HK-2 (cell line): ENCODE measurements around the gene CD6.

Experiments
- DNase-seq: peaks from one replicate; pipeline ENCODE4 v3.0.0-alpha.2; 2018; ENCODE audit not compliant: unreplicated experiment

CD6 gene

DNA sequence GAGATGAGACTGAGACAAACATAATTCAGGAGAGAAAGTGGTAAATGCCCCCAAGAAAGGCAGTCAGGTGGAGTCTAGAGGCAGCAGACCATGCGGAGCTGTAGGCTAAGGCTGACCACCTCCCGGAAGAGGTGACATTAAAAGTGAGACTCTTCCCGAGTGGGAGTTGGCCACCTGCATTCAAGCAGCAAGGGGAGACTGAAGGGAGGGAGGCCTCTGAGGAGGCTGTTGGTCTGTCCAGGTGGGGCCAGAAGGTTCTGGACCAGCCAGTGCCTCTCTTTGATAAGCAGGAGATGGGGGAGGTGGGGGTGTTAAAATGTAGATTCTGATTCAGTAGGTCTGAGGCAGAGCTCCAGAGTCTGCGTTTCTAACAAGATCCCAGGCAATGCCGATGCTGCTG, 37.5 kb downstream of the CD6 start:
- no peak for DNase-seq

DNA sequence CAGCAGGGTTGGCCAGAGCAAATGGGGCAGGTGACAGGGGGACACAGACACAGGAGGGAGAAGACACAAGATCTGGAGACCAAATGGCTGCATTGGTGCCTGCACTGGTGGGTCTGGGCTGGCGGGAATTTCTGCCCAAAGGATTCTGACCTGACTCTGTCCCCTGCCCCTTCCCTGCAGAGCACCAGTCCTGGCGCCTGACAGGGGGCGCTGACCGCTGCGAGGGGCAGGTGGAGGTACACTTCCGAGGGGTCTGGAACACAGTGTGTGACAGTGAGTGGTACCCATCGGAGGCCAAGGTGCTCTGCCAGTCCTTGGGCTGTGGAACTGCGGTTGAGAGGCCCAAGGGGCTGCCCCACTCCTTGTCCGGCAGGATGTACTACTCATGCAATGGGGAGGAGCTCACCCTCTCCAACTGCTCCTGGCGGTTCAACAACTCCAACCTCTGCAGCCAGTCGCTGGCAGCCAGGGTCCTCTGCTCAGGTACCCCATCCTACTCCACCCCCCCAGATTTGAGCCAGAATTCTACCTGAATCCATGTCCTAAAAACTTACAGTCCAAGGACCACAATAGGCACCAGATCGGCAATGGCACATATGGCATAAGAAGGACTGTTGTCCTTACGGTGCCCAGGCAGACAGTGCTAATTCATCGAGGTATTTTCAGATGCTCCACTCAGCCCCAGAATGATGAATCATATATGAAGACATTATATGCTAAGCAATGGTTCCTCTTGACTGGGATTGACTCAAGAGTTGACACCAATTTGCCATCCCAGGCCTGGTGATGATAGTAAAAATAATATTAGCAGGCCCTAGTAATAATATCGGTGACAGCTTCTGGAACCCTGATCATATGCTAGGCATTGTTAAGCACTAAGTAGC, 38.2 kb downstream of the CD6 start:
- DNase-seq: no peak

DNA sequence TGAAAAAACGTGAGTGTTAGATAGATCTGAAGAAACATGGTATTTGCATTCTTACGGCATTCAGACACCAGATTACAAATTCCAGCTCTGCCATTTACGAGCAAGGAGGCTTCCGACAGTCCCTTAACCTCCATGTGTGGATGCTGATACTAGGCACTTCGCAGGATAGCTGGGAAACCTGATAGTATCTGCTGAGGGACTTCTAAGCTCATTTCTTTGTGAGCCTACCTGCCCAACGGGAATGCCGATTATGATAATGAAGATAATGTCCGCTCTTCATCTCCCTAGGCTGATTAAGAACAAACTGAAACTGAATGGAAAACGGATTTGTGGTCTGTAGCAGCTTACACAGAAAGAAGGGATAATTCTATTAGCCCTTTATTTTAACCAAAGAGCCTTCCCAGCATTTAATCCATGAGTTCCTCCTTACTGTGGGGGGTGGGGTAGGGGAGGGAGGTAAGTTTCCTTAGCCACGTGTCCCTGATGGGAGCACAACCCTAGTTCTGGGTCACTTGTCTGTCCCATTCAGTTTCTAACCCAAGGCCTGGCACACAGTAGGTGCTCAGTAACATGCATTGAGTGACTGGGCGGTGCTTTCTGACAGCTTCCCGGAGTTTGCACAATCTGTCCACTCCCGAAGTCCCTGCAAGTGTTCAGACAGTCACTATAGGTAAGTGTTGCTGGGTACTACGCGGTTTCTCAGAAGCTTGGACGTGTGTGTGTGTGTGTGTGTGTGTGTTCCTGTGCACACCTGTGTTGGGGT, 39.2 kb downstream of the CD6 start:
- DNase-seq: no peak

DNA sequence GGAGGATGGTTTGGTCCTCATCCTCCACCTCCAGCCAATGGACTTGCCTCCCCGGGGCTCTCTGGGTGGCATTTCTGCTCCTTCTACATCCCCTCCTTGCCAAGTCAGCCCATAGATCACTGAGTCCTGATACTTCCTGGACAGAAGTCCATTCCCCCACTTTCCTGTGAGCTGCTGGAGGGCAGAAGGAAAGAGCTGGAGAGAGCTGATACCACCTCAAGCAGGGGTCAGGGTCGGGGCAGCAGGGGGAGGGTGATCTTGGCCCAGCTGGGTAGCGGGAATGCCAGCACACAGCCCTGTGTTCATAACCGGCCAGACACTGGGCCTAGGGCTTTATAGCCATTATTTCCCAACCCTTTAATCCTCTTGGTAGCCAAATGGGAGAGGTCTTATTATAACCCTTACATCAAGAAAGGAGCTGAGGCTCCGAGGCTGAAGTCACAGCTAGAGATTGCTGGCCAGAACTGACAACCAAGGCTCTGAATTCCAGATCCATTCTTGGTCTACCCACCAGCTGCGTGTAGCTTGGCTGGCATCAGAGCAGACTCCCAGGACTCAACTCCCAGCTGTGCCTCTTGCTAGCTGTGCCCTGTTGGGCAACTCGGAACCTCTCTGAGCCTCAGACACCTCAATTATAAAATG, 39.9 kb downstream of the CD6 start:
- no peak for DNase-seq

DNA sequence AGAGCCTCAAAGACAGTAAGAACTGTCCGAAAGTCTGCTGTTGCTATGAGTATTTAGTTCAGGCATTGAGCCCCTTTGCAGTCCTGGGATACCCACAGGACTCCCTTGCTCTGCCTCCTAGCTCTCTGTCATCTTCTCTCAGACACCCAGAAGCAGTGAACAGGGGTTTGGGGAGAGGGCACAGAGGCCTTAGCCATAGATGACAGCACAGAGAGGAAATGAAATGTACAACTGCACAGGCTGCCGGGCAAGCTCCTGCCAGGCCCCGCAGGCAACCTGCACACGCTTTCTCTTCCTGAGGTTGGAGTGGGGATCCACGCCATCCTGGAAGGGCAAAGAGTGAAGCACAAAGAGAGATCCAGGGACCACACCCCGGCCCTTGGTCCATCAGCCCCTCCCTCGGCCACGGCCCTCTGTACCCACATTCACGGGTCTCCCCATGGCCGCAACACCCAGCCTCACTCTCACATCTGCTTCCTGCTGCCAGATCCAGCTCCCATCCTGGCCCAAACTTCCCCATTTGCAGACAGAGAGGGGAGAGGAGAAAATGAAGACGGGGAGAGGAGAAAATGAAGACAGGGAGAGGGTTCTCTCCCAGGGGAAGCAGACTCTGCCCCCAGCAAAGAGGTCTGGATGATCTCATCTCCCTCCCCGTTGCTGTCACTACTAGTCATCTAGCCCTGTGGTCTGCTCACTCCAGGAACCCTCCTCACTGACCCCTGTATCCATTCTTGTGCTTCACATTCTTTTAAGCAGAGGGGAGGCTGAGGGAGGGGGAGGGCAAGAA, 40.7 kb downstream of the CD6 start:
- no peak for DNase-seq

DNA sequence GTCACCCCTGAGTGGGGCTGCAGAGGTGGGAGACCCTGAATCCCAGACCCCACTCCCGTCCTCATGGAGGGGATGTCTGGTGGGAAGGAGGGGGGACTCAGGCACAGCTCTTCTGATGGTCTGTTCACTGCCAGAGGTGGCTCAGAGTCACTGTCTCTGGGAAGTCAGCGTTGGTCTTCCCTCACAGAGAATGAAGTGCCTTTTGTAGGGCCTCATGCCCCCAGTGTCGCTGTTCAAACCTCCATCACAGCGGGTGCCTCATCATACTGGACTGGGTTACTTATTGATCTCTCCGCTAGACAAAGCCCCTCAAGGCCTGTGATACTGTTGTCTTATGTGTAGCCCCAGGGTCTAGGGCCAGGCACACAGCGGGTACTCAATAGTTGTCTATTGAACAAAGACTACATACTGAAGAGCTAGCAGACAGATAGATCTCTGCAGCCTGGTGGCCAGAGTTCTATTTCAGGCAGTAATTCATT, 41.3 kb downstream of the CD6 start:
- no peak for DNase-seq

DNA sequence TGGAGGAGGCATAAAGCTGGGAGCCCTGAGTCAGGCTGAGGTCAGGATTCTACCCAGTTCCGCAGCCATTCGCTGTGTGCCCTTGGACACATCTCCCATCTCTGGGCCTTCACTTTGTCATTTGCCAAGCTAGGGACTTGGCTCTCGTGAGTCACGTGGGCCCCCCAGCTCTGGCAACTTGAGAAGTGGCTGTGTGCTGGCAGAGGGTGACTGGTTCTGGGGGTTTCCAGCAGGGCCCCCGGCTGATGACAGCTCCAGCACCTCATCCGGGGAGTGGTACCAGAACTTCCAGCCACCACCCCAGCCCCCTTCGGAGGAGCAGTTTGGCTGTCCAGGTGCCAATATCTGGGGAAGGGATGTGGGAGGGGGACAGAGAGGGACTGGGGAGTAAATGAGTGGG, 46.6 kb downstream of the CD6 start:
- no peak for DNase-seq

DNA sequence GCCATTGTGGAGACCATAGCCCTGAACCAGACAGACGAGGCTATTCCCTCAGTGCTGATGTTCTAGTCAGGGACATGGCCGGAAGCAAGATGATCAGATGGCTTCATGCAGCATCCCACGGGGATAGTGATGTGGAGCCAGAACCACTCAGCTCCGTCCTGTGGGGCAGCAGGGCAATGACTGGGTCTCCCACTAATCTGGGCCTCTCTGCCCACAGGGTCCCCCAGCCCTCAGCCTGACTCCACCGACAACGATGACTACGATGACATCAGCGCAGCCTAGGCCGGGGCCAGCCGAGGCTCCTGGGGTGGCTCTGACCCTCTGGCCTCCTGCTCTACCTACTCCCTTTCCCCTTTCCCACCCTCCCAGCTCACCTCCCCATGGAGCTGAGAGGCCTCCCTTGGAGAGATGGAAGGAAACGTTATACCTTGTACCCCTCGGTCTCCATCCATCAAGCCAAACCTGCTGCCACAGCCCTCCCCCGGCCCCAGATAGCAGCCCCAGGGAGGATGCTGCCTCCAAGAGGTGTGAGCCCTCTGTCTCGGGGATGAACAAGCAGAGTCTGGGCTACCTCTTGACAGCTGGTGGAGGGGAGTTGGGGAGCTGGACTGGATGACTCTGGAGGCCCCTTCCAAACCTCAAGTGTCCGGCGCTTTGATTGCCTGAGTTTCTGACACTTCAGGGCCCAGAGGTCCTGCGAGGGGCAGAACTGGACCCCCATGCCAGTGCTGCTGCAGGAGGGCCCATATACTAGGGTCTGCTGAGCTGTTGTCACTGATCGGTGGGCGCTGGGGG, 47.8 kb downstream of the CD6 start:
- no peak for DNase-seq

DNA sequence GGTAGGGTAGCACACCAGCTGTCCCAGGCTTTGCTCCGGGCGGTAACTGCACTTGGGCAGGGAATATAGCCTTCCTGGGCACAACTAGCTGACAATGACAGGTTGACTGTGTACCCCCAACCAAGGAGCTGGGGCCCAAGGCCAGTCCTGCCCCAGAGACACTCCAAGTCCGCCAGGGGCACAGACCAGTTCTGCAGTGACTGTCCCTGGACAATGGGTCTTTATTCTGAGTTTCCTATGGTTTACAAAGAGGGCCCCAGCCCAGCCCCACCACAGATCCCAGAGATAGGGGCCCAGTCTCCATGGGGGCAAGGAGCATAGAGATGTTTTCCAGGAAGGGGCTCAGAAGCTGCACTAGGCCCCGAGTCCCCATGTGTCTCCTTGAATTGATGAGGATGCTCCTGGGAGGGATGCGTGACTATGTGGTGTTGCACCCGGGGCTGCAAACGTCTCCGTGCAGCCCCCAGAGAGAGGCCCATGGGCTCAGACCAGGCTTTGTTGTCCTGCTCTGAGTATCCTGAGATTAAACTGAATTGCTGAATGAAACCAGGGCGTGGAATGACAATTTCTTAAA, 48.4 kb downstream of the CD6 start:
- no peak for DNase-seq

DNA sequence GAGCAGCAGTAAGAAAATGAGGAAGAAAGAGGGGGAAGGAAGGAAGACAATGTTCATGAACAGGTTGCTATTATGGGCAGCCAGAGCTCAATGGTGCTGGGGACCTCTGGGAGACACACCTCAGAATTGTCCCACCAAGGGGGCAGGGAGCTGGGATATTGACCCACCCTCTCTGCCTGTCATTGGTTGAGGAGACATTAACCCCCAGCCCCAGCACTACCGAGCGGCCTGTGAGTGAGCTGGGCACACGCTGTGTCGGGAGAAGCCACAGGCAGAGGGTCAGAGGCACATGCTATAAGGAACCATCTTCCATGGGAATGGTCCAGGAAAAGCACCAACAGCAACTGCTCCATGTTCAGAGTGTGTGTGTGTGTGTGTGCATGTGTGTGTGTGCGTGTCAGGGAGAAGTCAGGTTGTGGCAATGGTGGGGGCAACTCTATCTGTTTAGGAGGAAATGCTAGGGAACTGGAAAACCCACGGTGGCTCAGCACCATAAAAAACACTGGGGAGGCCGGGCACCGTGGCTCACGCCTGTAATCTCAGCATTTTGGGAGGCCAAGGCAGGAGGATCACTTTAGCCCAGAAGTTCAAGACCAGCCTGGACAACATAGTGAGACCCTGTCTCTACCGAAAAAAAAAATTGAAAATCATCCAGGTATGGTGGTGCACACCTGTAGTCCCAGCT, 49.2 kb downstream of the CD6 start:
- no peak for DNase-seq

DNA sequence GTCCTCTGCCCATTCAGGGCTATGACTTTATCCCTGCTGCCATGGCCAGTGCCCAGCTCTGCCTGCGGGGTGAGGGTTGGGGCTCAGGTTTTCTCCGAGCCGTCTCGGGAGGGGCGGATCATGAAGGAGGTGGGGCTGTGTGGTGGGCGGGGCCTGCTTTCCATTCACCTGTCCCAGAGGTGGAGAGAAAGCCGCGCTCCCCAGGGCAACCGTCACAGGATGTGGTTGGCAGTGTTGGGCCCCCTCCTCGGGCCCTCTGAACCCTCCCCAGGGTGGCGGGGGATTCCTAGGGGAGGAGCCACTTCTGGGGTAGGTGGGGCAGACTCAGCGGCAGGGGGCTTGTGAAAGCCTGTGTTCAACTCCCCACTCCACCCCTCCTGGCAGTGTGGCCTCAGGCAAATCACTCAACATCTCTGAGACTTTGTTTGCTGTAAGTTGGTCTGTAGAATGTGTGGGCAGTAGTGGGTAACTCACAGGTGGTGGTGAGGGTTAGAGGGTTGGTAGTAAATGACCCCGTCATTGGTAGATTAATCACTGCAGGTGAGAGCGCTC, 50.3 kb downstream of the CD6 start:
- DNase-seq: no peak

DNA sequence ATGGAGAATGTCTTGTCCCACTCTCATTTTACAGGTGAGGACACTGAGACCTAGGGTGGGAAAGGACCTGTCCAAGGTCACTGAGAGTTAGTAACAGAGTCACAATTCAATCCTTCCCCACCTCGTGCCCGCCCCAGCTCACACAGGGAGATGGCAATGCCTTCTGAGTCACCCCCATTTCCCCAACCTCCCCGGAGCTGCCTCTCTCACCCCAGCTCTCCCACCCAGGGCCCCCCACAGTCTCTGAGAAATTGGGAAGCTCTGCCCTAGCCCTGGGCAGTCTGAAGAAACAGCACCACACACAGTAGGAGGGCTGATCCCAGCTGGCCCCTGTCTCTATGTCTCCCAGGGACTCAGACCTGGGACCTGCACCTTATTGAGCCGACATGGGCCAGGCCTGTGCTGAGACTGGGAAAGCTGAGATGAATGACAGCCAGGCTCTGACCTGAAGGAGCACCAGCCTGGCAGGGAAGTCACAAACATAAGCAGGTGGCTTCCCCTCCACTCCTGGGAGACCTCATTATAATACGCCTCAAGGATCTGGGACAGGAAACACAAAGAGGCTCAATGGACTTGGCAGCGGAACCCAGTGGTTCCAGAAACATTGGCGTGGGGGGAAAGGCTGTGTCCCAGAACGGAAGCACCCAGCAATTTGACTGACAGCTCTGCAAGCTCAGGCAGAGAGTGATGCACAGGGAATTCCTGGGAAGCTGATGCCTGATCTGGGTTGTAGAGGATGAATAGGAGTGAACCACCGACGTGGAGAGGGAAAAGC, 51.0 kb downstream of the CD6 start:
- DNase-seq: no peak

DNA sequence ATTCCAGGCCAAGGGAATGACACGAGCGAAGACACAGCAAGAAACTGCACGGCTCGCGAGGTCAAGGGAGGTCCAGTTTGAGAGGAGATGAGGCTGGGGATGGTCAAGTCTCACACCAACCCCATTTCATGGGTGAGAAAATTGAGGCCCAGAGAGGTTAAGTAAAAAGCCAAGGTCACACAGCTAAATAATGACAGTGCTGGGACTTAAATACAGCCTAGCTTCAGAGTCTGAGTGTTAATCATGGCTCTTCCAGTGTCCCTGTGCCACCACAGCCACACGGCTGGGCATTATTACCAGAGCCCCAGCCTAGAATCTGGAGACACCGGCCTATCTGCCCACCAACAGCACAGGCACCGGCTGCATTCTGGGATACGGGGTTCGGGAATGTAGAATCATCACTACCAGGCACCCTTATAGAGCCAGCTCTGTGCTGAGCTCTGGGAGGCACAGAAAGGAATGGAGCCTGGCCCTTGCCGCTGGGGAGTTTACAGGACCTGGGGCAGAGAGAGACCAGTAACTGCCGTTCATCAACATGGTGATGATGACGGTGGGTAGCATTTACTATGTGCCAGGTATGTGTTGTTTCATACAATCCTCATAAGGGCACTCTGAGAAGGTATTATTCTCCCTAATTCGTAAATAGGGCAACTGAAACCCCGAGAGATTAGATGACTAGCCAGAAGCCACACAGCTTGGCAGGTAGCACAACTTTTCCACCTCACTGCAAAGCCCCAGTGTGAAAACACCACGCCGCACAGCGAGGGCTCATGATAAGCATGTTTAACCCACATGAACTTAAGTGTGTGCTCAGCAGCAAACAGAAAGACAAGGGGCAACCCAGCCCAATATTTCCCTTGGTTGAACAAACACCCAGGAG, 51.8 kb downstream of the CD6 start:
- DNase-seq: no peak

DNA sequence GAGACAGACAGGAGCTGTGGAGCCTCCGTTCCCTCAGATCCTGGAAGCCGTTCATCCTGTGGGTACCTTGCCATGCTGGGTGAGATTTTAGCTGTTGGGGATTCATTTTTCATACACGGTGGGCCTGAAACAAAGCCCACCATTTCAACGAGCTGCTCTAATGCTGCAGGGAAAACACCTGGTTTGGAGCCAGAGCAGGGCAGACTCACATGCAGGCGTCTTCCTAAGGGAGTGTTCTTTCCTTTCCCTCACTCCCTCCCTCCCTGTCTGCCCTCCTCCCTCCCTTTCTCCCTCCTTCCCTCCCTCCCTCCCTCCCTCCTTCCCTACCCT, 52.5 kb downstream of the CD6 start:
- DNase-seq: no peak

DNA sequence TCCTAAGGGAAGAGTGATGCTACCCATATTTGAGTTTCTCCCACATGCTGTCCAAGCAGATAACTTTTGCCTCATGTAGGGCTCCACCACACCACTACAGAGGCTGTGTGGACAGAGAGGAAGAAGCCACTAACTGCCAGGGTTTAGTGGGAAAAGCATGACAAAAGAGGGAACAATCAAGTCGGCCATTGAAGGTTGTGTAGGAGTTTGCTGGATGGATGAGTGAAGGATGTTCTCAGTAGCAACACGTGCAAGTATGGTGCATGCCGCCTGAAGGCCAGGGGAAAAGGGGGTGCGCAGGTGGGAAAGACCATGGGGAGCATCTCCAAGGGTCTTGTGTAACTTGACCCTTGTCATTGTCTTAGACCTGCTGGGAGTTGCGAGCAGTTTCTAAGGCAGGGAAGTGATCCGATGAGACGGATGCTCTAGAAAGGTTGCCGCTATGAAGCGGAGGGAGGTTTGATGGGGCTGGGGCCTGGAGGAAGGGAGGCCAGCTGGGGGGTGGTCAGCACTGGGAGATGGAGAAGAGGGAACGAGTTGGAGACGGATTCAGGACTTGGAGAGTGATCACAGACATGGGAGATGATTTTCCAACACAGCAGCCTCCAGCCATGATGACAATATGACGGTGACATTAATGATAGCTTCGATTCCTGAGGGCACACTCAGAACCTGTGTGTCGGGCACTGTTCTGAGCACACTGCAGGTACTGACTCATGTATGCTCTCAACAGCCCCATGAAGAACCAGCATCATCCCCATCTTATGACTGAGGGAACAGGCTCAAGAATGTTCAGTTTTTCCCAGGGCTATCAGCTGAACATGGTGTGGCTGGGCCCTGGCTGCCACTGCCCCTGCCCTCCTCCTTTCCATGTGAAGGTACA, 53.7 kb downstream of the CD6 start:
- DNase-seq: no peak

DNA sequence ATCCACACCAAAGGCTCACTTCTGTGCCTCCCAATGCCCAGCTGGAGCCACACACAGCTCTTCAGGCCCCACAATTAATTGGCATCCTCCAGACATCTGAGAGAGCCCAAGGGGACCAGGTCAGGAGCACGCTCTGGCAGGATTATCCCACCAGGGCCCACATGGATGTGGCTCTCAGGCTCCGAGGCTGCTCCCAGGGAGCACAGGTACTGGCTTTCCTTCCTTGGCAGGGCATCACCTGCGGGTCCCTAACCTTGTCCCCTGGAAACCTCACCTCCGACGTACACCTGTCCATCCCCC, 54.3 kb downstream of the CD6 start:
- no peak for DNase-seq
